Measurements from ENCODE around the gene SRRM1. TPM values are rescaled to one million over a fixed set of nuclear protein-coding genes. Genes with fewer than 3 reads are reported as not detected.

SRRM1 gene, protein sequence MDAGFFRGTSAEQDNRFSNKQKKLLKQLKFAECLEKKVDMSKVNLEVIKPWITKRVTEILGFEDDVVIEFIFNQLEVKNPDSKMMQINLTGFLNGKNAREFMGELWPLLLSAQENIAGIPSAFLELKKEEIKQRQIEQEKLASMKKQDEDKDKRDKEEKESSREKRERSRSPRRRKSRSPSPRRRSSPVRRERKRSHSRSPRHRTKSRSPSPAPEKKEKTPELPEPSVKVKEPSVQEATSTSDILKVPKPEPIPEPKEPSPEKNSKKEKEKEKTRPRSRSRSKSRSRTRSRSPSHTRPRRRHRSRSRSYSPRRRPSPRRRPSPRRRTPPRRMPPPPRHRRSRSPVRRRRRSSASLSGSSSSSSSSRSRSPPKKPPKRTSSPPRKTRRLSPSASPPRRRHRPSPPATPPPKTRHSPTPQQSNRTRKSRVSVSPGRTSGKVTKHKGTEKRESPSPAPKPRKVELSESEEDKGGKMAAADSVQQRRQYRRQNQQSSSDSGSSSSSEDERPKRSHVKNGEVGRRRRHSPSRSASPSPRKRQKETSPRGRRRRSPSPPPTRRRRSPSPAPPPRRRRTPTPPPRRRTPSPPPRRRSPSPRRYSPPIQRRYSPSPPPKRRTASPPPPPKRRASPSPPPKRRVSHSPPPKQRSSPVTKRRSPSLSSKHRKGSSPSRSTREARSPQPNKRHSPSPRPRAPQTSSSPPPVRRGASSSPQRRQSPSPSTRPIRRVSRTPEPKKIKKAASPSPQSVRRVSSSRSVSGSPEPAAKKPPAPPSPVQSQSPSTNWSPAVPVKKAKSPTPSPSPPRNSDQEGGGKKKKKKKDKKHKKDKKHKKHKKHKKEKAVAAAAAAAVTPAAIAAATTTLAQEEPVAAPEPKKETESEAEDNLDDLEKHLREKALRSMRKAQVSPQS
- polyA plus RNA-seq (2011; rRNA removed) (47.5 and 50.4 TPM in 2 replicates), polyA minus RNA-seq (2011; rRNA and poly(A)+ RNA removed) (33.1 and 37.6 TPM in 2 replicates)

DNA sequence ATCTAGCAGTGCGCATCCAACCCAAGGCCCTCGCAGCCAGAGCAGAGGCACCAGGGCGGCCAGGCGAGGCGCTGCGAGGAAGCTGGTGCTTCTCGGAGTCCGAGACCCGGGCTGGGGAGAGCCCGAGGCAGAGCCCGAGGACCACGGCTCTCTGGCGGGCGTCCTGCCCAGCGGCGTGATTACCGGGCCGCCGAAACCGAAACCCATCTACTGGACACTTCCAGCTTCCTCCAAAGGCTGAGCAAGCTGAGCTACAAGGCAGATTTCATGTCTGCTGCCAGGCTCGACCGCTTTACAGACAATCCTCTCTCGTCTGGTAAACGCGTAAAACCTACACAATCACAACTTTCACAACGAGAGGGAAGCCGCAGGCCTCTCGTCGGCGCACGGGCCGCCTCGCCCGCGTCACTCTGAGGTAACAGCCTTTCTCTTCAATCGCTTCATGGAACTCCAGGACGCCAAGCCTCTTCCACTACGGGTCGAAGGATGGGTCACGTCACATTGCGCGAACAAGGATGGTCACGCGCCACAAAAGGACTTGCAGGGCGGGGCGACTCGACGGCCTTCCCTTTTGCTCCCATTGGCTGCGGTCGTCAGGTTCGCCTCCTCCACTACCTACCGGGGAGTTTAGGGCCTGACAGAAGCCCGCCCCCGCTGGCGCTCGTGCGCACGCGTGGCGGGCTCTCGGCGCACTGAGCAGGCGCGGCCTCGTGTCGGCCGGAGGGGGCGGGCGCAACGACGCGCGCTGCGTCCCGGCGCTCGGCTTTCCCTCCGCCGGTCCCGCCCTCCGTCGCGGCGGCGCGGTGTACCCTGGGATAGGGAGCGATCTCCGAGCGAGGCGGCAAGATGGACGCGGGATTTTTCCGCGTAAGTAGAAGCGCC lies at the start of gene SRRM1:
TSS of gene SRRM1 (plus strand) at position 822 of the 882 bp plus-strand sequence. CDS start at position 847, 25 bp downstream.
- POLR2A ChIA-PET = interaction anchor here (0.5 kb wide), 1 partner anchor 124 kb away, joined by 3 read pairs; no protein-coding TSS in a partner anchor
- H3K27me3 ChIP-seq (ENCODE audit: control insufficient read depth, insufficient read depth, low read length) = no peaks in the 10 kb centered on the region
- peaks cover 4% of the 10 kb centered on the region for H3K36me3 ChIP-seq (ENCODE audit: control insufficient read depth, insufficient read depth, low read length)
- TF ChIP-seq, protein P1, sequence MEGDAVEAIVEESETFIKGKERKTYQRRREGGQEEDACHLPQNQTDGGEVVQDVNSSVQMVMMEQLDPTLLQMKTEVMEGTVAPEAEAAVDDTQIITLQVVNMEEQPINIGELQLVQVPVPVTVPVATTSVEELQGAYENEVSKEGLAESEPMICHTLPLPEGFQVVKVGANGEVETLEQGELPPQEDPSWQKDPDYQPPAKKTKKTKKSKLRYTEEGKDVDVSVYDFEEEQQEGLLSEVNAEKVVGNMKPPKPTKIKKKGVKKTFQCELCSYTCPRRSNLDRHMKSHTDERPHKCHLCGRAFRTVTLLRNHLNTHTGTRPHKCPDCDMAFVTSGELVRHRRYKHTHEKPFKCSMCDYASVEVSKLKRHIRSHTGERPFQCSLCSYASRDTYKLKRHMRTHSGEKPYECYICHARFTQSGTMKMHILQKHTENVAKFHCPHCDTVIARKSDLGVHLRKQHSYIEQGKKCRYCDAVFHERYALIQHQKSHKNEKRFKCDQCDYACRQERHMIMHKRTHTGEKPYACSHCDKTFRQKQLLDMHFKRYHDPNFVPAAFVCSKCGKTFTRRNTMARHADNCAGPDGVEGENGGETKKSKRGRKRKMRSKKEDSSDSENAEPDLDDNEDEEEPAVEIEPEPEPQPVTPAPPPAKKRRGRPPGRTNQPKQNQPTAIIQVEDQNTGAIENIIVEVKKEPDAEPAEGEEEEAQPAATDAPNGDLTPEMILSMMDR (IDR thresholded peaks at IDR 0.05; ENCODE audit: insufficient read depth, low read depth, low read length) = peak; percentile 24
- DNase-seq (ENCODE audit: low read depth) = peak; percentile 100
- peak within 1 kb of the TSS; percentile 97 for H3K4me3 ChIP-seq (ENCODE audit: low read depth, low read length)
- CTCF ChIA-PET = interaction anchor here (1.2 to 2.9 kb wide), 3 partner anchors 55 to 444 kb away, joined by 4 to 10 read pairs (median 8); no protein-coding TSS in a partner anchor

DNA sequence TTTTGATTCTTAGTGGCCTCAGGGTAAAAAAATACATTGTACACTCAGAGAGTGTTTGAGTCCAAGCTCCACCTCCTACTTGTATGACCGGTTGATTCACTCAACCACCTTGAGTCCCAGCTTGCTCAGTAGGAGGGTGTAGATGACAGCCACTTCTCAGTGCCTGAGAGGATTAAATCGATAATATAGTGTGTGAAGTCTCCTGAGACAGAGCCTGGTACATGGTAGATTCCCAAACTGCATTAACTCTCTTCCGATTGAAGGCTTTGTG lies 48.8 kb upstream of the SRRM1 start:
- H3K36me3 ChIP-seq (ENCODE audit: control insufficient read depth, insufficient read depth, low read length) = no peaks in the 10 kb centered on the region
- POLR2A ChIA-PET = no interaction called here
- CTCF ChIA-PET = interaction anchor here (1.4 to 5.5 kb wide), 5 partner anchors 9 to 179 kb away, joined by 3 to 40 read pairs (median 6); partner anchors contain the start of gene NIPAL3
- no peak for DNase-seq (ENCODE audit: low read depth)
- H3K4me3 ChIP-seq (ENCODE audit: low read depth, low read length) = no peak overlapping the region
- TF ChIP-seq, protein P1 (IDR thresholded peaks at IDR 0.05; ENCODE audit: insufficient read depth, low read depth, low read length) = no peak
- H3K27me3 ChIP-seq (ENCODE audit: control insufficient read depth, insufficient read depth, low read length) = no peaks in the 10 kb centered on the region; the same call in 1 of the 2 replicates

DNA sequence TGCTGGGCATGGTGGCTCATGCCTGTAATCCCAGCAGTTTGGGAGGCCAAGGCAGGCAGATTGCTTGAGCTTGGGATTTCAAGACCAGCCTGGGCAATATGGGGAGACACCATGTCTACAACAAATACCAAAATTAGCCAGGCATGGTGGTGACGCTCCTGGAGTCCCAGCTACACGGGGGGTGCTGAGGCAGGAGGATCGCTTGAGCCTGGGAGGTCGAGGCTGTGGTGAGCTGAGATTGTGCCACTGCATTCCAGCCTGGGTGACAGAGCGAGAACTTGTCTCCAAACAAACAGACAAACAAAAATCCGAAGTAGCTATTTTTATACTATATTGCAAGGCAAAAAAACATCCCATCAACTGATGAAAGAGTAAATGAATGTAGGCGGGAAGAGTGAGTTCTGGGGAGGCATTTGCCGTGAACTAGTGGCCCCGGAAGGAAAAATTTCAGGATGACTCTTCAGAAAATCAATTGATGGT lies 46.7 kb upstream of the SRRM1 start:
- TF ChIP-seq, protein P1 (IDR thresholded peaks at IDR 0.05; ENCODE audit: insufficient read depth, low read depth, low read length) = no peak
- DNase-seq (ENCODE audit: low read depth) = no peak
- ChIA-PET POLR2A (no interaction called here), CTCF (interaction anchor here (0.9 to 5.5 kb wide), 4 partner anchors 10 to 395 kb away, joined by 3 to 40 read pairs (median 9); no protein-coding TSS in a partner anchor)
- no peak overlapping the region for H3K4me3 ChIP-seq (ENCODE audit: low read depth, low read length)
- no peaks in the 10 kb centered on the region for H3K27me3 ChIP-seq (ENCODE audit: control insufficient read depth, insufficient read depth, low read length)
- no peaks in the 10 kb centered on the region for H3K36me3 ChIP-seq (ENCODE audit: control insufficient read depth, insufficient read depth, low read length)

DNA sequence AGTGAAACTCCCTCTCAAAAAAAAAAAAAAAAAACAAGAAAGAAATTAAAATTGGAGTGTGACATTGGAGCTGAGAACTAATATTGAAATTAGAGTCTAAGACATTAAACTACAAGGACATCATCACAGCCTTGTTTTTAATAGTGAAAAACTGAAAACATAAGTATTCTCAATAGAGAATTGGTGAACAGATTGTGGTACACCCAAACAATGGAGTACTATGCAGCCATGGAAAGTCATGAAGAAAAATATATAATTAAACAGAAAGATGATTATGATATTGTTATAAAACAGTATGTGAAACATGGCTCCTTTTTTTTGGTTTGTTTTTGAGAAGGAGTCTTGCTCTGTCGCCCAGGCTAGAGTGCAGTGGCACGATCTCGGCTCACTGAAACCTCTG lies 43.8 kb upstream of the SRRM1 start:
- ChIA-PET POLR2A (no interaction called here), CTCF (interaction anchor here (0.9 to 1.2 kb wide), 2 partner anchors 10 to 12 kb away, joined by 4 read pairs; no protein-coding TSS in a partner anchor)
- Histone ChIP-seq H3K27me3 (ENCODE audit: control insufficient read depth, insufficient read depth, low read length) (no peaks in the 10 kb centered on the region), H3K4me3 (ENCODE audit: low read depth, low read length) (no peak overlapping the region), H3K36me3 (ENCODE audit: control insufficient read depth, insufficient read depth, low read length) (no peaks in the 10 kb centered on the region)
- DNase-seq (ENCODE audit: low read depth) = no peak
- TF ChIP-seq, protein P1 (IDR thresholded peaks at IDR 0.05; ENCODE audit: insufficient read depth, low read depth, low read length) = no peak

All from BJ (cell line).